ENCODE results near the gene CREBRF. TPM values are rescaled to one million over a fixed set of nuclear protein-coding genes. Genes with fewer than 3 reads are reported as not detected.

The CREBRF gene
- total RNA-seq, 1 experiment from 2014 or later = 16.9 TPM

DNA sequence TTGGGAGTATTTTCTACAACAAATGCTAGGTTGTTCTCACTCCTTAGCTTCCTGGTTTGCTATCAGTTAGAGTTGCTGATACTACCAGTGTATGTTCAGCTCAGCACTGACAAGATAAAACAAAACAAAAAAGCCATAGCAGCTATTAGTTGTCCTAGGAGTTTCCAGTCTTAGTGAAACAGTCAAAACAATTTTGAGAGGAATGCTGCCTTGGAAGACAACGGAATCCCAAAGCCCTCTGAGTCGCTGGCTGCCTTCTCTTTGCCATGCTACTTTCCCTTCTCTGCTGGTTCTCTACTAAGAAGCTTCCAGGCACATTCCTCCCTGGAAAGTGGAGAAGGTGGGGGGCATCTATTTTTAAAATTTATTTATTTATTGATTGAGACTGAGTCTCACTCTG is 5.4 kb upstream of the CREBRF start:
- ChIA-PET POLR2A (ENCODE audit: unreplicated experiment) (no interaction called here), CTCF (no interaction called here)
- no peak overlapping the region for H3K4me2 ChIP-seq
- H3K27ac ChIP-seq = no peak overlapping the region
- H3K9me3 ChIP-seq (ENCODE audit: insufficient read depth, low read depth) = no peaks in the 10 kb centered on the region
- no peaks in the 10 kb centered on the region for H3K27me3 ChIP-seq (ENCODE audit: insufficient read depth, low read depth)
- DNase-seq = no peak
- peaks cover 19% of the 10 kb centered on the region for H3K4me1 ChIP-seq (replicated peaks; ENCODE audit: insufficient read depth)
- no peaks in the 10 kb centered on the region for H3K9me2 ChIP-seq (ENCODE audit: insufficient read depth)
- no peaks in the 10 kb centered on the region for H3K36me3 ChIP-seq (ENCODE audit: low read depth)
- no peak overlapping the region for H3K4me3 ChIP-seq
- TF ChIP-seq, protein P1, sequence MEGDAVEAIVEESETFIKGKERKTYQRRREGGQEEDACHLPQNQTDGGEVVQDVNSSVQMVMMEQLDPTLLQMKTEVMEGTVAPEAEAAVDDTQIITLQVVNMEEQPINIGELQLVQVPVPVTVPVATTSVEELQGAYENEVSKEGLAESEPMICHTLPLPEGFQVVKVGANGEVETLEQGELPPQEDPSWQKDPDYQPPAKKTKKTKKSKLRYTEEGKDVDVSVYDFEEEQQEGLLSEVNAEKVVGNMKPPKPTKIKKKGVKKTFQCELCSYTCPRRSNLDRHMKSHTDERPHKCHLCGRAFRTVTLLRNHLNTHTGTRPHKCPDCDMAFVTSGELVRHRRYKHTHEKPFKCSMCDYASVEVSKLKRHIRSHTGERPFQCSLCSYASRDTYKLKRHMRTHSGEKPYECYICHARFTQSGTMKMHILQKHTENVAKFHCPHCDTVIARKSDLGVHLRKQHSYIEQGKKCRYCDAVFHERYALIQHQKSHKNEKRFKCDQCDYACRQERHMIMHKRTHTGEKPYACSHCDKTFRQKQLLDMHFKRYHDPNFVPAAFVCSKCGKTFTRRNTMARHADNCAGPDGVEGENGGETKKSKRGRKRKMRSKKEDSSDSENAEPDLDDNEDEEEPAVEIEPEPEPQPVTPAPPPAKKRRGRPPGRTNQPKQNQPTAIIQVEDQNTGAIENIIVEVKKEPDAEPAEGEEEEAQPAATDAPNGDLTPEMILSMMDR (conservative IDR thresholded peaks at IDR 0.05) = no peak
- no peak for TF ChIP-seq EZH2 (IDR thresholded peaks at IDR 0.05; ENCODE audit: low read depth)
- H2AFZ ChIP-seq = no peak overlapping the region
- H3K79me2 ChIP-seq (ENCODE audit: low read depth) = no peaks in the 10 kb centered on the region
- H4K20me1 ChIP-seq (ENCODE audit: insufficient read depth) = no peaks in the 10 kb centered on the region
- no TSS peak for BruUV-seq (replicated peaks)
- no peaks in the 10 kb centered on the region; the same call in 1 of the 2 replicates for H3F3A ChIP-seq (ENCODE audit: insufficient read depth, low read depth)
- intact Hi-C loops (cut with micrococcal nuclease; ENCODE audit: unreplicated experiment) = loop anchor here (10.0 kb wide), 1 partner anchor 286 kb away; no protein-coding TSS in a partner anchor

DNA sequence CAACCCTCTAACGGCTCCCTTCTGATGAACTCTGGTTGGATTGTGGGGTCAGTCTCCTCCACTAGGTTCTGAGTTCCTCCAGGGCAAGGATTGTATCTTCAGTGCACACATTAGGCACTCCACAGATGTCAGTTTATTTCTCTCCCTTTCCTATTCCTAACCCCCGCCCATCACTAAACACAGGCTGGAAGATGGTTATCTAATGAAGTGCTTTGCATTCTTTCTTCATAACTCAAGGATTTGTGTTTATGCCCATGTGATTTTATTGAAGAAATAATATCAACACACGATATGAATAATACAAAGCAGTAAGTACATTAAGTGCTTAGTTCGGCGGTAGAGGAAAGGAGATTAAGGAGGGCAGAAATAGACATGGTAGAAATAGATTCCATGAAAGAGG is 4.4 kb upstream of the CREBRF start:
- Histone ChIP-seq H3K79me2 (ENCODE audit: low read depth) (no peaks in the 10 kb centered on the region), H3K9me2 (ENCODE audit: insufficient read depth) (no peaks in the 10 kb centered on the region), H3K27me3 (ENCODE audit: insufficient read depth, low read depth) (no peaks in the 10 kb centered on the region), H3K36me3 (ENCODE audit: low read depth) (no peaks in the 10 kb centered on the region), H3K27ac (no peak overlapping the region), H4K20me1 (ENCODE audit: insufficient read depth) (no peaks in the 10 kb centered on the region), H3K9me3 (ENCODE audit: insufficient read depth, low read depth) (no peaks in the 10 kb centered on the region), H3K4me1 (replicated peaks; ENCODE audit: insufficient read depth) (peaks cover 19% of the 10 kb centered on the region), H3F3A (ENCODE audit: insufficient read depth, low read depth) (no peaks in the 10 kb centered on the region; the same call in 1 of the 2 replicates), H3K4me3 (no peak overlapping the region), H3K4me2 (peak overlapping the region; percentile 43), H2AFZ (no peak overlapping the region)
- ChIA-PET POLR2A (ENCODE audit: unreplicated experiment) (no interaction called here), CTCF (no interaction called here)
- no TSS peak for BruUV-seq (replicated peaks)
- TF ChIP-seq EZH2 (IDR thresholded peaks at IDR 0.05; ENCODE audit: low read depth) = no peak
- TF ChIP-seq, protein P1 (conservative IDR thresholded peaks at IDR 0.05) = no peak
- intact Hi-C loops (cut with micrococcal nuclease; ENCODE audit: unreplicated experiment) = loop anchor here (10.0 kb wide), 1 partner anchor 287 kb away; no protein-coding TSS in a partner anchor
- DNase-seq = peak; percentile 24 to 70

DNA sequence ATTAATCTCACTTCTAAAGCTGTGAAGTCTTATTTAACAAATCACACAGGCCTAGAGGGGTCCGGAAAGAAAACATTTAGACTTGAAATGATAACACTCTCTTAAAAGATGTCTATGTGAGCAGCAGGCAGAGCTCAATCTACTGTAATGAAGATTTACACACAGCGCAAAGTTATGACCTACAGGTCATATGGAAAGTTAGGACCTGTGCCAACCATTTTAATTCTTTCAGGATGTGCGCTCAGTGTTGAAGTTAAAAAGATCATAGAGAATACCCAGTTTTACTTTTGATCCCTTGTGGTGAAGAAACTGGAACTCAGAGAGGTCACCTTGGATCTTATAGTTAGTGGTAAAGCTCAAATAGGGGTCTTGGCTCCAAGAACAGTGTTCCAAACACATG is 3.1 kb upstream of the CREBRF start:
- POLR2A ChIA-PET (ENCODE audit: unreplicated experiment) = no interaction called here
- Histone ChIP-seq H3K4me3 (no peak overlapping the region), H3K4me1 (replicated peaks; ENCODE audit: insufficient read depth) (peaks cover 21% of the 10 kb centered on the region), H3K9me3 (ENCODE audit: insufficient read depth, low read depth) (no peaks in the 10 kb centered on the region), H3K79me2 (ENCODE audit: low read depth) (peaks cover 4% of the 10 kb centered on the region; the same call in 1 of the 2 replicates), H2AFZ (no peak overlapping the region), H4K20me1 (ENCODE audit: insufficient read depth) (no peaks in the 10 kb centered on the region; the same call in 1 of the 2 replicates), H3K36me3 (ENCODE audit: low read depth) (no peaks in the 10 kb centered on the region), H3K9me2 (ENCODE audit: insufficient read depth) (no peaks in the 10 kb centered on the region), H3K27me3 (ENCODE audit: insufficient read depth, low read depth) (no peaks in the 10 kb centered on the region), H3K4me2 (no peak overlapping the region), H3K27ac (no peak overlapping the region), H3F3A (ENCODE audit: insufficient read depth, low read depth) (peaks cover 9% of the 10 kb centered on the region)
- intact Hi-C loops (cut with micrococcal nuclease; ENCODE audit: unreplicated experiment) = loop anchor here (10.0 kb wide), 1 partner anchor 288 kb away; no protein-coding TSS in a partner anchor
- no peak for DNase-seq
- no TSS peak for BruUV-seq (replicated peaks)
- TF ChIP-seq, protein P1 (conservative IDR thresholded peaks at IDR 0.05) = no peak
- no peak for TF ChIP-seq EZH2 (IDR thresholded peaks at IDR 0.05; ENCODE audit: low read depth)
- CTCF ChIA-PET = no interaction called here
